Neural progenitor cell (in vitro differentiated cells): ENCODE data around the gene KDM6A. TPM values are rescaled to one million over a fixed set of nuclear protein-coding genes. Genes with fewer than 3 reads are reported as not detected.

Source experiments
- DNase-seq: peaks from one replicate; pipeline ENCODE4 v3.0.0-alpha.2; 2016; ENCODE audit warnings: low spot score
- H2AFZ ChIP-seq: fragments of 200-600 bp; sonication (generic); replicated peaks from 2 replicates; pipeline ENCODE4 v1.6.1; 2016; ENCODE audit warnings: antibody characterized with exemption
- H3F3A ChIP-seq: fragments of 200-600 bp; sonication (generic); 2 replicates; pipeline ENCODE4 v1.6.1; 2016; ENCODE audit warnings: antibody characterized with exemption, low read depth
- H3K27ac ChIP-seq: fragments of 200-600 bp; sonication (generic); 2 replicates; pipeline ENCODE4 v1.5.1; 2016; ENCODE audit warnings: mild to moderate bottlenecking
- H3K27me3 ChIP-seq: fragments of 200-600 bp; sonication (generic); 2 replicates; pipeline ENCODE4 v1.6.1; 2016; ENCODE audit warnings: mild to moderate bottlenecking, moderate library complexity
- H3K36me3 ChIP-seq: fragments of 200-600 bp; sonication (generic); 2 replicates; pipeline ENCODE4 v1.5.1; 2016
- H3K4me1 ChIP-seq: fragments of 200-600 bp; sonication (generic); 2 replicates; pipeline ENCODE4 v1.6.1; 2016; ENCODE audit warnings: mixed run types
- H3K4me2 ChIP-seq: fragments of 200-600 bp; sonication (generic); 2 replicates; pipeline ENCODE4 v1.6.1; 2016
- H3K4me3 ChIP-seq: fragments of 200-600 bp; sonication (generic); 2 replicates; pipeline ENCODE4 v1.5.1; 2016
- H3K79me2 ChIP-seq: fragments of 200-600 bp; sonication (generic); 2 replicates; pipeline ENCODE4 v1.6.1; 2016; ENCODE audit warnings: low read depth
- H3K9ac ChIP-seq: fragments of 200-600 bp; sonication (generic); 2 replicates; pipeline ENCODE4 v1.6.1; 2016
- H3K9me3 ChIP-seq: fragments of 200-600 bp; sonication (generic); 2 replicates; pipeline ENCODE4 v1.5.1; 2016; ENCODE audit warnings: low read depth
- H4K20me1 ChIP-seq: fragments of 200-600 bp; sonication (generic); 2 replicates; pipeline ENCODE4 v1.6.1; 2016; ENCODE audit warnings: low read depth
- H3K27ac Mint-ChIP-seq: 3 replicates; pipeline ENCODE4 v1.8.0; 2021; ENCODE audit warnings: mixed read lengths
- H3K27me3 Mint-ChIP-seq: 2 replicates; pipeline ENCODE4 v1.8.0; 2022; ENCODE audit warnings: low read depth, mild to moderate bottlenecking, inconsistent platforms, moderate library complexity, mixed read lengths; ENCODE audit not compliant: insufficient read depth
- H3K36me3 Mint-ChIP-seq: 3 replicates; pipeline ENCODE4 v1.8.0; 2021; ENCODE audit warnings: mixed read lengths
- H3K4me1 Mint-ChIP-seq: 3 replicates; pipeline ENCODE4 v1.8.0; 2021; ENCODE audit warnings: mixed read lengths
- H3K4me3 Mint-ChIP-seq: 3 replicates; pipeline ENCODE4 v1.8.0; 2021; ENCODE audit warnings: mild to moderate bottlenecking, moderate library complexity, mixed read lengths
- H3K9me3 Mint-ChIP-seq: 3 replicates; pipeline ENCODE4 v1.8.0; 2020; ENCODE audit warnings: mixed read lengths
- CTCF ChIP-seq: fragments of 200-600 bp; sonication (generic); IDR thresholded peaks from 2 replicates; pipeline ENCODE4 v1.5.1; 2017; ENCODE audit warnings: antibody characterized with exemption, mild to moderate bottlenecking
- EZH2 ChIP-seq: fragments of 200-600 bp; sonication (generic); IDR thresholded peaks from 2 replicates; pipeline ENCODE4 v1.6.1; 2017; ENCODE audit warnings: antibody characterized with exemption, mild to moderate bottlenecking, moderate library complexity
- EZH2phosphoT487 ChIP-seq: fragments of 200-600 bp; sonication (generic); IDR thresholded peaks from 2 replicates; pipeline ENCODE4 v1.6.1; 2017; ENCODE audit warnings: antibody characterized with exemption
- total RNA-seq: library from RNA; depleted of rRNA; stranded (reverse); fragments of >200 nt; gene quantifications from 2 replicates; pipeline ENCODE4 v1.2.3, GENCODE V29; 2015; ENCODE audit warnings: low replicate concordance

The KDM6A gene
- total RNA-seq, 1 donor from 2014 or later = 56.2 TPM

GRCh38 chrX:45077748-45078424 lies 204.9 kb downstream of the KDM6A start:
- Mint-ChIP-seq H3K36me3 (peaks cover 5% of the 10 kb centered on the region), H3K4me1 (no peaks in the 10 kb centered on the region), H3K4me3 (no peak overlapping the region), H3K27ac (no peak overlapping the region), H3K27me3 (no peaks in the 10 kb centered on the region), H3K9me3 (peaks cover 2% of the 10 kb centered on the region)
- no peaks in the 10 kb centered on the region for H3F3A ChIP-seq
- H2AFZ ChIP-seq = no peak overlapping the region
- H3K4me1 ChIP-seq = no peaks in the 10 kb centered on the region
- no peak overlapping the region for H3K4me2 ChIP-seq
- no peak overlapping the region for H3K27ac ChIP-seq
- no peak for DNase-seq
- peaks cover 4% of the 10 kb centered on the region for H3K9me3 ChIP-seq
- no peak overlapping the region for H3K9ac ChIP-seq
- no peaks in the 10 kb centered on the region for H3K27me3 ChIP-seq
- peaks cover 3% of the 10 kb centered on the region for H3K36me3 ChIP-seq
- peaks cover 33% of the 10 kb centered on the region for H3K79me2 ChIP-seq
- H4K20me1 ChIP-seq = no peaks in the 10 kb centered on the region
- TF ChIP-seq EZH2phosphoT487 (no peak), EZH2 (no peak), CTCF (no peak)
- no peak overlapping the region for H3K4me3 ChIP-seq

GRCh38 chrX:45083314-45083713 lies 210.3 kb downstream of the KDM6A start:
- no peak overlapping the region for H3K4me3 Mint-ChIP-seq
- H3K4me2 ChIP-seq = no peak overlapping the region
- no peaks in the 10 kb centered on the region for H3K27me3 ChIP-seq
- H3K4me1 Mint-ChIP-seq = no peaks in the 10 kb centered on the region
- no peaks in the 10 kb centered on the region for H4K20me1 ChIP-seq
- H3K27me3 Mint-ChIP-seq = peaks cover 2% of the 10 kb centered on the region
- no peaks in the 10 kb centered on the region for H3F3A ChIP-seq
- H3K27ac ChIP-seq = no peak overlapping the region
- TF ChIP-seq EZH2 = no peak
- TF ChIP-seq CTCF = no peak
- TF ChIP-seq EZH2phosphoT487 = no peak
- no peaks in the 10 kb centered on the region for H3K4me1 ChIP-seq
- H3K9me3 Mint-ChIP-seq = no peaks in the 10 kb centered on the region
- H3K9ac ChIP-seq = no peak overlapping the region
- H3K27ac Mint-ChIP-seq = no peak overlapping the region
- no peak overlapping the region for H3K4me3 ChIP-seq
- no peaks in the 10 kb centered on the region for H3K79me2 ChIP-seq
- no peaks in the 10 kb centered on the region for H3K9me3 ChIP-seq
- peaks cover 2% of the 10 kb centered on the region for H3K36me3 Mint-ChIP-seq
- H2AFZ ChIP-seq = no peak overlapping the region
- H3K36me3 ChIP-seq = peaks cover 5% of the 10 kb centered on the region
- no peak for DNase-seq

- H3K4me2 ChIP-seq = no peak overlapping the region
- no peak overlapping the region for H3K9ac ChIP-seq
- no peak overlapping the region for H2AFZ ChIP-seq
- no peaks in the 10 kb centered on the region for H3F3A ChIP-seq
- H3K27me3 Mint-ChIP-seq = no peaks in the 10 kb centered on the region
- TF ChIP-seq EZH2 (no peak), EZH2phosphoT487 (no peak), CTCF (no peak)
- H3K27ac Mint-ChIP-seq = no peak overlapping the region
- no peak for DNase-seq
- H3K4me1 Mint-ChIP-seq = no peaks in the 10 kb centered on the region
- peaks cover 8% of the 10 kb centered on the region for H3K36me3 Mint-ChIP-seq
- peaks cover 29% of the 10 kb centered on the region for H3K36me3 ChIP-seq
- no peak overlapping the region for H3K4me3 Mint-ChIP-seq
- no peaks in the 10 kb centered on the region for H3K4me1 ChIP-seq
- no peaks in the 10 kb centered on the region for H3K79me2 ChIP-seq
- H3K27ac ChIP-seq = no peak overlapping the region
- H3K9me3 Mint-ChIP-seq = no peaks in the 10 kb centered on the region
- H3K4me3 ChIP-seq = no peak overlapping the region
- no peaks in the 10 kb centered on the region for H4K20me1 ChIP-seq
- peaks cover 4% of the 10 kb centered on the region for H3K9me3 ChIP-seq
- H3K27me3 ChIP-seq = no peaks in the 10 kb centered on the region
Measured at GRCh38 chrX:45110494-45110893, 237.5 kb downstream of the KDM6A start.
